NCI-H187 (cell line): ENCODE data around the gene NOL12.
"Not testable (repeated sequence)": the region's sequence is repeated elsewhere in the genome, so short reads cannot be mapped to it uniquely, and the experiment has no call there.

ENCODE experiments used
- DNase-seq, 2 experiments: peaks; one replicate each; lab custom pipeline; 2025; lab: John Stamatoyannopoulos, UW

Gene NOL12, protein sequence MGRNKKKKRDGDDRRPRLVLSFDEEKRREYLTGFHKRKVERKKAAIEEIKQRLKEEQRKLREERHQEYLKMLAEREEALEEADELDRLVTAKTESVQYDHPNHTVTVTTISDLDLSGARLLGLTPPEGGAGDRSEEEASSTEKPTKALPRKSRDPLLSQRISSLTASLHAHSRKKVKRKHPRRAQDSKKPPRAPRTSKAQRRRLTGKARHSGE

GRCh38 chr22:37686002-37686982 lies at the start of gene NOL12:
NOL12 (plus strand) TSS chr22:37686343; CDS start chr22:37686393, 50 bp downstream.
- peak; percentile 66 to 80 for DNase-seq

DNA sequence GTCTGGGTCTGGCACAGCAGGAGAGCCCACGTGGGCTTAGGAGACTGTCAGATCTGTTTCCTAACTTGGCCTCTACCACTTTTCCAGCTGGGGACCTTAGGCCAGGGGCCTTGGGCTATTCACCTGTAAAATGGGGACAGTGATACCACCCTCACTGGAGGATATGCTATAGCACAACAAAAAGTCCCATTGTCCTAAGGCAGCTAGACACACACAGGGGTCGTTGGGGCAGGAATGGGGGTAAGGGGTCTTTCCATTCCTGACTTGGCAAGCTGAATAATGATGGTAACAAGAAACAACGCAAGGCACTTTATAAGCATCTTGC lies 49.2 kb upstream of the NOL12 start:
- DNase-seq = no peak

DNA sequence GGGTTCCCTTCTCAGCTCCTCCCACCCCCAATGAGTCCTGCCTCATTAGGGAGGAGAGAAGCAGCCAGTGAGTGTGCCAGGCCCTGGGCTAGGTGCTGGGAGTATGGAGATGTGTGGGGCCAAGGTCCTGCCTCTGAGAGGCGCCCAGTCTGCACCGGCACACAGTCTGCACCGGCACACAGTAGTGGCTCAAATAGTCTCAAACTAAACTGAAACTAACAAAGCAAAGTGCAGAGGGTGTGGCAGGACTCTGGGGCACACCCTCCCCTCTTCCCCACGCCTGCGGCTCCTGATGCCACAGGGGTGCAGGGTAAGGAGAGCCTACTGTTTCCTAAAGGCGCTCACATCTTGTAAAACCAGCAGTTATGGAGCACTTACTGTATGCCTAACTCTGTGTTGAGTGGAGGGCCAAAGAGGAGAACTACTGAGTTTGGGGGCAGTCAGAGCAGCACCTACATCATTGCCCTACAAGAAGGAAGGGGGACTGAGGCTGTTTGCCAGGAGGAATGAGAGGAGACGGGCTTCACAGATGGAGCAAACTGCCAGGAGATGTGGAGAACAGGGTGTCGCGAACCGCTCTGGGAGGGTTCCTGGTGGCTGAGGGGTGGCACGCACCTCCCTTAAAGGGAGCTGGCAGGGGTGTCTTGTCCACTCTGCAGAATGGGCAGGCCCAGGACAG lies 47.6 kb upstream of the NOL12 start:
- no peak for DNase-seq

- no peak for DNase-seq
Measured at GRCh38 chr22:37639070-37639760, 46.9 kb upstream of the NOL12 start, which contains the start of gene SH3BP1. SH3BP1 (plus strand) TSS chr22:37639669; CDS start chr22:37639788, 119 bp downstream.

- no peak for DNase-seq
Measured at GRCh38 chr22:37639771-37640590, 46.2 kb upstream of the NOL12 start.

GRCh38 chr22:37640591-37641560 lies 45.3 kb upstream of the NOL12 start:
- no peak for DNase-seq

DNA sequence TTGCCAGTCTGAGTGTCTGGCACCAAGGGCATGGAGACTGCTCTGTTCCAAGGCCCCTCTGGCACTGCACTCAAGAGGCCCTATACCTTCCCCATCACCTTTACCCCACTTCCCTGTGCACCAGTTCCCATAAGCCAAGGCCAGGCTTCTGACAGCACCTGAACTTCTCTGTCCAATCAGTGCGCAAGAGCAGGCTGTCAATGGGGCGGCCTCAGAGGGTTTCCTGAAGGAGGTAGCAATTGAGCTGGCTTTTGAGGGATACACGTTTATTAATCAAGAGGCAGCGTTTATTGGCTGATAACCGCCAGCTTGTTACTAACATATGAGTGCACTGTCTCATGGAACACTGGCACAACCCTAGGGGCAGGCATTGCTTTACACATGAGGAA lies 44.6 kb upstream of the NOL12 start:
- DNase-seq = no peak

DNA sequence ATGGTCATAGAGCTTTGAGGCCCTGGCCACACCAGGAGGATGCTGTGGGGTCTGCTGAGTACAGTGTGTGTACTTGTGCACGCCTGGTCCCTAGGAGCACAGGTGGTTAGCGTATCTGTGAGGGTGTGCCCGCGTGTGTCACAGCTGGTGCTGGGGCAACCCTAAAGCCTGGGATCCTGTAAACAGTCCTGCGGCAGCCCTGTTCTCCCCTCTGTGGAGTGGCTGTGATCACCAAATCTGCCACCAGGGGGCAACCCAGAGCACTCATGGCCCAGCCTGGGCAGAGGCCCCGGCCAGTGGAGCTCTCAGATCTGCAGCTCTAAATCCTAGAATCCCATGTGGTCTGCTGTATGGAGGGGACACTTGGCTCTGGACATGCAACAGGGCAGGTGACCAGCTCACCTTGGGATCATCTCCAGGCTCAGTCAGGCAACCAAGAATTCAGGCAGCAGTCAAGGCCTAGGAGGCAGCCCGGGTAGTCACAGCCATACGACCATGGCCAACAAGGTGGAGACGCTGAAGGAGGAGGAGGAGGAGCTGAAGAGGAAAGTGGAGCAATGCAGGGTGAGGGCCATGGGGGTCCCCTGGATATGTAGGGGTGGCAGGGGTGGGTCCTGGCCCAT lies 42.8 kb upstream of the NOL12 start:
- DNase-seq = peak; percentile 27 to 34

GRCh38 chr22:37647317-37647716 lies 38.8 kb upstream of the NOL12 start:
- no peak for DNase-seq

- no peak for DNase-seq
Measured at GRCh38 chr22:37647928-37648327, 38.2 kb upstream of the NOL12 start.

- no peak for DNase-seq
Measured at GRCh38 chr22:37650463-37651136, 35.5 kb upstream of the NOL12 start.

DNA sequence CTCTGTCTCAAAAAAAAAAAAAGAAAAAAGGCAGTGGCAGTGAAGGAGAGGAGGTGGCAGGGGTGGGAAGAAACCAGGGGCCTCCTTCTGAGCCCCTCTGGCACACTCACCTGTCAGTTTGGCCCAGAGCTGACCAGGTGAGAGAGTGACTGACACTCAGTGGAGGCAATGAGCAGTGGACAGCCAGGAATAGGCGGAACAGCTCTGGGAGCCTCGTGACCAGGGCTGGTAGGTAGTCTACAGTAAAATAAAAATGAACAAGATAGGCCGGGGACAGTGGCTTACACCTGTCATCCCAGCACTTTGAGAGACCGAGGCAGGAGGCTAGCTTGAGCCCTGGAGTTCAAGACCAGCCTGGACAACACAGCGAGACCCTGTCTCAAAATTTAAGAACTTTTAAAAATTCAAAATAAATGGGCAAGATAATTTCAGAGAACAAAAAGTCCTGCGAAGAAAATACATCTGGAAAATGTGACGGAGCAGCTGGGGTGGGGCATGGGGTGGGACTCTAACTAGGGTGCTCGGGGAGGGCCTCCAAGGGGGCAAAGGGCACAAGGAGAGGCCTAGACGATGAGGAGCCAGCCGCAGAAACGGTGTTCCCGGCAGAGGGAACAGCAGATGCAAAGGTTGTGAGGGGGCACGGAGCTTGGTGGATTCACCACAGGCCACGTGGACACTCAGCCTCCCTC lies 31.4 kb upstream of the NOL12 start:
- no peak for DNase-seq

DNA sequence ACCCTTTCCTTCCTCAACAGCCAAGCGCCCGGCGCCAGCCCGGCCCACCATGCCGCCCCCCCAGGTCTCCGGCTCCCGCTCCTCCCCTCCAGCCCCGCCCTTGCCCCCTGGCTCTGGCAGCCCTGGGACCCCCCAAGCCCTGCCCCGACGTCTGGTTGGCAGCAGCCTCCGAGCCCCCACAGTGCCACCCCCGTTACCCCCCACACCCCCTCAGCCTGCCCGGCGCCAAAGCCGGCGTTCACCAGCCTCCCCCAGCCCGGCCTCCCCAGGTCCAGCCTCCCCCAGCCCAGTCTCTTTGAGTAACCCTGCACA lies 30.9 kb upstream of the NOL12 start:
- DNase-seq = no peak

DNA sequence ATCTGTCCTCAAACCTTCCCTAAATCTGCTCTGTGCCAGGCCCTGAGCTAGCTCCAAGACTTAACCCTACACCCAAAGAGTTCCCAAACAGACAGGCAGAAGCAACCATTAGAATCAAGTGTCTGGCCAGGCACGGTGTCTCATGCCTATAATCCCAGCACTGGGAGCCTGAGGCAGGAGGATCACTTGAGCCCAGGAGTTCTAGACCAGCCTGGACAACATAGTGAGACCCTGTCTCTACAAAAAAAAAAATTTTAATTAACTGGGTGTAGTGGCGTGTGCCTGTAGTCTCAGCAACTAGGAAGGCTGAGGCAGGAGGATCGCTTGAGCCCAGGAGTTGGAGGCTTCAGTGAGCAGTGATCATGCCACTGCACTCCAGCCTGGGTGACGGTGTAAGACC lies 29.6 kb upstream of the NOL12 start:
- not testable (repeated sequence) for DNase-seq

GRCh38 chr22:37657590-37658132 lies 28.5 kb upstream of the NOL12 start:
- DNase-seq = no peak

DNA sequence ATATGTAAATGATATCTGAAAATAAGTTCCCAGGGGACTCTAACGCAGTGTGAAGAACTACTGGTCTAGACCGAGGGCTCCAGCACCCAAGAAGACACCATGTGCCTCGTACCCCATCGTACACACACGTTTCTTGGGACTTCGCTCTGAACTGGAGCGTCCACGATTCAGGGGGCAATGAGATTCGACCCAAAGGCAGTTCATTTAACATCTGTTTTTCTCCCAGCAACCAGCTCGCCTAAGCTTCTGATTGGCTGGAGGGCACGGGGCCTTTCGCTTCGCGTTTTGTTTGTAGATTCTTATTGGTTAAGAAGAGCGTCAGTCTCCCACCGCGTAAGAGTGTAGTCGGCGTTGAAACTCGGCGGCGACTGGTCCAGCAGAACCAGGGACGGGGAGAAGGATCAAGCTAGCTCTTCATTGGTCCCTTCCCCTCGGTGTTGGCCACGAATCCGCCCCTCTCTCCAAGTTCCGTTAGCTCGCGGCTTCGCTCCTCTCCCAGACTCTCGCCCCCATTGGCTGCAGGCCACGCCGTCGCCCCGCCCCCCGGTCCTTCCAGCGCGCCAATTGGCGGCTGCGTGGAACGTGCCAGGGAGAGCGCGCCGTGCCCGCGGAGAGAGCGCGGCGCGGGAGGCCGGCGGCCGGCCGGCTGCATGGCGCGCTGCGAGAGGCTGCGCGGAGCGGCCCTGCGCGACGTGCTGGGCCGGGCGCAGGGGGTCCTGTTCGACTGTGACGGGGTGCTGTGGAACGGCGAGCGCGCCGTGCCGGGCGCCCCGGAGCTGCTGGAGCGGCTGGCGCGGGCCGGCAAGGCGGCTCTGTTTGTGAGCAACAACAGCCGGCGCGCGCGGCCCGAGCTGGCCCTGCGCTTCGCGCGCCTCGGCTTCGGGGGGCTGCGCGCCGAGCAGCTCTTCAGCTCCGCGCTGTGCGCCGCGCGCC lies 27.7 kb upstream of the NOL12 start, which contains the start of gene PDXP:
Gene PDXP (plus strand): TSS at position 591 of the 933 bp plus-strand sequence. CDS start 60 bp downstream, at position 651.
- peak; percentile 95 to 96 for DNase-seq
